ENCODE measurements around the gene FASTKD1. TPM values are rescaled to one million over a fixed set of nuclear protein-coding genes. Genes with fewer than 3 reads are reported as not detected.
A peak's percentile ranks its signal among the peaks of the same experiment; 100 is the strongest.
"Not testable (repeated sequence)": the region's sequence is repeated elsewhere in the genome, so short reads cannot be mapped to it uniquely, and the experiment has no call there.

FASTKD1 gene
- total RNA-seq, 4 donors from 2014 or later = 33.8 to 78.8 (median 58.1) TPM

DNA sequence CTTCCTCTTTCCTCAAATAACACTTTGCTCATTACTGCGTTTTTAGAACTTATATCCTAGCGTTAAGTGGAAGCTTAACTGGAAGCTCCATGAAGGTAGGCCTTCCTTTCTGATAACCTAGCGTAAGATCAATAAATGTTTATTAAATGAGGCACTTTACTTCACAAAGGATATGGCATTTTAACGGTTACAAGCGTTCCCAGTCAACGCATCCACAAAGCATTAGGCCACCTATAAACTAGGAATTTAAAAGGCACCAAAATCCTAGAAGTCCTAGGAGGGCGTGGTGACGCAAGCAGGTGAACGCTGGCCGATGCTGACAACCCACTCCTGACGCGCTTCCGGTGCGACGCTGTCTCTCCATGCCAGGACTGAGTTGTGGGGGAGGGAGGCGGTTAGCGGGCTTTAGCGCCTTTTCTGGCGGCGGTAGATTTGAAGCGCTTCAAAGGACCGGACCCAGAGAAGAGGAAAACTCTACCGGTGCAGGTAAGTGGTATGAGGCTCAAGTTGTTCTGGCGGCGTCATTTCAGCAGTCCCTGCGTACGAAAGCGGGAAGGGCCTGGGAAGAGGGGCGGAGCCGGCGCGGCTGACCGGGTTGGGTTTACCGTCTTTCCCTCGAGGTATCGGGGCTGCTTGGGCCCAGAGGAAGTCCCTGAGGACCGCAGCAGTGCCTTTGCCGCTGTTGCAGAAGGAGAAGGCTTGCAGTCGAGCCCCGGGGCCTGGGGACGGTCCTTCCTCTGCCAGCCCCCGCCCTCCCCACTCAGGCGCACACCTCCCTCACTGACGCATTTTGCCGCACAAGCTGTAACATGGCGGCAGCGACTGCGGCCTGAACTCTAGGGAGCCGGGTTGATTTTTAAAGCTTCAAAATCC is 10.6 kb upstream of the FASTKD1 start, which contains the start of gene PPIG:
TSS of gene PPIG (plus strand) at position 347 of the 873 bp plus-strand sequence. CDS start 19,691 bp downstream, outside the sequence.
- Histone ChIP-seq H3K27me3 (no peaks in the 10 kb centered on the region), H3K36me3 (no peaks in the 10 kb centered on the region), H3K4me1 (peaks cover 0 to 19% (median 7%) of the 10 kb centered on the region in 4 donors), H3K27ac (peak within 1 kb of the TSS; percentile 93 to 97 (median 96)), H3K4me3 (peak within 1 kb of the TSS; percentile 78 to 81 (median 78)), H3K9me3 (no peaks in the 10 kb centered on the region)
- peak; percentile 30 to 33 for TF ChIP-seq POLR2A (IDR thresholded peaks at IDR 0.05)
- TF ChIP-seq, protein P1, sequence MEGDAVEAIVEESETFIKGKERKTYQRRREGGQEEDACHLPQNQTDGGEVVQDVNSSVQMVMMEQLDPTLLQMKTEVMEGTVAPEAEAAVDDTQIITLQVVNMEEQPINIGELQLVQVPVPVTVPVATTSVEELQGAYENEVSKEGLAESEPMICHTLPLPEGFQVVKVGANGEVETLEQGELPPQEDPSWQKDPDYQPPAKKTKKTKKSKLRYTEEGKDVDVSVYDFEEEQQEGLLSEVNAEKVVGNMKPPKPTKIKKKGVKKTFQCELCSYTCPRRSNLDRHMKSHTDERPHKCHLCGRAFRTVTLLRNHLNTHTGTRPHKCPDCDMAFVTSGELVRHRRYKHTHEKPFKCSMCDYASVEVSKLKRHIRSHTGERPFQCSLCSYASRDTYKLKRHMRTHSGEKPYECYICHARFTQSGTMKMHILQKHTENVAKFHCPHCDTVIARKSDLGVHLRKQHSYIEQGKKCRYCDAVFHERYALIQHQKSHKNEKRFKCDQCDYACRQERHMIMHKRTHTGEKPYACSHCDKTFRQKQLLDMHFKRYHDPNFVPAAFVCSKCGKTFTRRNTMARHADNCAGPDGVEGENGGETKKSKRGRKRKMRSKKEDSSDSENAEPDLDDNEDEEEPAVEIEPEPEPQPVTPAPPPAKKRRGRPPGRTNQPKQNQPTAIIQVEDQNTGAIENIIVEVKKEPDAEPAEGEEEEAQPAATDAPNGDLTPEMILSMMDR (IDR thresholded peaks at IDR 0.05) = no peak
- DNase-seq = peak; percentile 91 to 96 (median 93)

DNA sequence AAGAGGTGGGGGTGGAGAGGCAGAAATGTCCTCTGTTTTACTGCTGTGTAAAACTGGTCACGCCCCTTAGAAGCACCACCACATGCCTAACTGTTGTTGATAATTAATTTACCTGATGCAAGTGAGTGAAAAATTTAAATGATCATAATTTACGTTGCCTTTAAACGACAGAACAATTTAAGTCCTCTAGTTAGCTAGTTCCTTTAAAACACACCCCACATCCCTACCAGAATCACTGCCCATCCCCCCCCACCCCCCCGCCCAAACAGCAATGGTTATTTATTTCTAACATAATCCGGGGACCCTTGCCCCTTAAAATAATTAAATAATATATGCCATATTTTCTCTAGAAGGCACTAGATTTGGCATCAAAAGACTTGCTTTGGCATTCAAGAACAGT is 9.9 kb upstream of the FASTKD1 start:
- Histone ChIP-seq H3K27me3 (no peaks in the 10 kb centered on the region), H3K4me1 (peaks cover 0 to 19% (median 7%) of the 10 kb centered on the region in 4 donors), H3K9me3 (no peaks in the 10 kb centered on the region), H3K36me3 (no peaks in the 10 kb centered on the region), H3K4me3 (no peak overlapping the region), H3K27ac (peak overlapping the region in 3 of 4 donors; percentile 93 to 97 (median 96))
- TF ChIP-seq, protein P1 (IDR thresholded peaks at IDR 0.05) = no peak
- no peak for TF ChIP-seq POLR2A (IDR thresholded peaks at IDR 0.05)
- DNase-seq = no peak

DNA sequence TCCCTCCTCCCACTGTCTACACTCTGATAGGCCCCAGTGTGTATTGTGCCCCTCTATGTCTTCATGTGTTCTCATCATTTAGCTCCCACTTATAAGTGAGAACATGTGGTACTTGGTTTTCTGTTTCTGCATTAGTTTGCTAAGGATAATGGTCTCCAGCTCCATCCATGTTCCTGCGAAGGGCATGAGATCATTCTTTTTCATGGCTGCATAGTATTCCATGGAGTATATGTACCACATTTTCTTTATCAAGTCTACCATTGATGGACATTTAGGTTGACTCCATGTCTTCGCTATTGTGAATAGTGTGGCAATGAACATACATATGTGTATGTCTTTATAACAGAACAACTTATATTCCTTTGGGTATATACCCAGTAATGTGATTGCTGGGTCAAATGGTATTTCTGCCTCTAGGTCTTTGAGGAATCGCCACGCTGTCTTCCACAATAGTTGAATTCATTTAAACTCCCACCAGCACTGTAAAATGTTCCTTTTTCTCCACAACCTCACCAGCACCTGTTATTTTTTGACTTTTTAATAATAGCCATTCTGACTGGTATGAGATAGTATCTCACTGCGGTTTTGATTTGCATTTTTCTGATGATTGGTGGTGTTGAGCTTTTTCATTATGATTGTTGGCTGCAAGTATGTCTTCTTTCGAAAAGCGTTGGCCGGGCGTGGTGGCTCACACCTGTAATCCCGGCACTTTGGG is 9.0 kb upstream of the FASTKD1 start:
- H3K27ac ChIP-seq, H3K9me3 ChIP-seq, H3K4me3 ChIP-seq, DNase-seq, H3K27me3 ChIP-seq, H3K36me3 ChIP-seq: not testable (repeated sequence)
- peaks cover 0 to 19% (median 7%) of the 10 kb centered on the region in 4 donors for H3K4me1 ChIP-seq

- DNase-seq = no peak
- no peaks in the 10 kb centered on the region for H3K4me1 ChIP-seq
- H3K27ac ChIP-seq = no peak overlapping the region
- no peaks in the 10 kb centered on the region for H3K27me3 ChIP-seq
- no peak for TF ChIP-seq POLR2A (IDR thresholded peaks at IDR 0.05)
- TF ChIP-seq, protein P1 (IDR thresholded peaks at IDR 0.05) = no peak
- no peak overlapping the region for H3K4me3 ChIP-seq
- no peaks in the 10 kb centered on the region for H3K36me3 ChIP-seq
- no peaks in the 10 kb centered on the region for H3K9me3 ChIP-seq
These were observed 5.4 kb upstream of the FASTKD1 start for GRCh38 chr2:169579044-169579443.

- not testable (repeated sequence) for H3K9me3 ChIP-seq, DNase-seq
These were observed 1.6 kb upstream of the FASTKD1 start for GRCh38 chr2:169575264-169575663.

DNA sequence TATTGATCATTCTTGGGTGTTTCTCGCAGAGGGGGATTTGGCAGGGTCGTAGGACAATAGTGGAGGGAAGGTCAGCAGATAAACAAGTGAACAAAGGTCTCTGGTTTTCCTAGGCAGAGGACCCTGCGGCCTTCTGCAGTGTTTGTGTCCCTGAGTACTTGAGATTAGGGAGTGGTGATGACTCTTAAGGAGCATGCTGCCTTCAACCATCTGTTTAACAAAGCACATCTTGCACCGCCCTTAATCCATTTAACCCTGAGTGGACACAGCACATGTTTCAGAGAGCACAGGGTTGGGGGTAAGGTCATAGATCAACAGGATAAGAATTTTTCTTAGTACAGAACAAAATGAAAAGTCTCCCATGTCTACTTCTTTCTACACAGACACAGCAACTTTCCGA is 874 bp upstream of the FASTKD1 start:
- not testable (repeated sequence) for H3K27ac ChIP-seq, H3K36me3 ChIP-seq, H3K4me3 ChIP-seq, H3K27me3 ChIP-seq, DNase-seq, H3K9me3 ChIP-seq, H3K4me1 ChIP-seq

More at GRCh38 chr2:169575264-169575663, 1.6 kb upstream of the FASTKD1 start:
- not testable (repeated sequence) for H3K4me1 ChIP-seq, H3K27ac ChIP-seq, H3K36me3 ChIP-seq, H3K4me3 ChIP-seq, H3K27me3 ChIP-seq

GRCh38 chr2:169573974-169574299 is 272 bp upstream of the FASTKD1 start:
- H3K27ac ChIP-seq = peak overlapping the region in 1 of 4 donors; percentile 82
- TF ChIP-seq, protein P1 (IDR thresholded peaks at IDR 0.05) = no peak
- no peak for TF ChIP-seq POLR2A (IDR thresholded peaks at IDR 0.05)

More at GRCh38 chr2:169573974-169574299, 272 bp upstream of the FASTKD1 start:
- Histone ChIP-seq H3K27me3 (no peaks in the 10 kb centered on the region), H3K4me1 (peaks cover 0 to 4% (median 0%) of the 10 kb centered on the region in 4 donors), H3K36me3 (no peaks in the 10 kb centered on the region), H3K9me3 (no peaks in the 10 kb centered on the region), H3K4me3 (peak overlapping the region; percentile 55 to 78 (median 74))
- DNase-seq = no peak

Data from Peyer's patch (tissue), 4 donors.